ENCODE results near the gene CSH2.
A peak's percentile ranks its signal among the peaks of the same experiment; 100 is the strongest.
"Not testable (repeated sequence)": the region's sequence is repeated elsewhere in the genome, so short reads cannot be mapped to it uniquely, and the experiment has no call there.

Gene CSH2

DNA sequence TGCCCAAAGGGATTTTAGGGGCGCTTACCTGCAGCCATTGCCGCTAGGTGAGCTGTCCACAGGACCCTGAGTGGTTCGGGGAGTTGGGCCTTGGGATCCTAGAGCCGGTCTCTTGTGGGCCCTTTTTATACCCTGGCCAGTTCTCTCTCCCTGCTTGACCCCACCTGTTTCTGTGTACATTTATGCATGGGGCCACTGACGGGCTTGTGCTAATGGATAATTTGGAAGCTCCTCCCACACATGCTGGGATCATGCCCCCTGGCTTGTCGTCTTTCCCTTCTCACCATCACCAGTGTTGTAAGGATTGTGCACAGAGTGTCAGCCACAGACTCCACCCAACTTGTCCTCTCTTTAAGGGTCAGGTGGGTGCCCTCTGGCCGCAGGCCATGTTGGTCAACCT is at the start of gene CSH2:
CSH2 (minus strand) TSS at position 101 of the 400 bp plus-strand sequence; CDS start at position 38, 63 bp downstream.
- not testable (repeated sequence) for DNase-seq

- not testable (repeated sequence) for DNase-seq
Observed at GRCh38 chr17:63922402-63922801, 48.9 kb upstream of the CSH2 start.

DNA sequence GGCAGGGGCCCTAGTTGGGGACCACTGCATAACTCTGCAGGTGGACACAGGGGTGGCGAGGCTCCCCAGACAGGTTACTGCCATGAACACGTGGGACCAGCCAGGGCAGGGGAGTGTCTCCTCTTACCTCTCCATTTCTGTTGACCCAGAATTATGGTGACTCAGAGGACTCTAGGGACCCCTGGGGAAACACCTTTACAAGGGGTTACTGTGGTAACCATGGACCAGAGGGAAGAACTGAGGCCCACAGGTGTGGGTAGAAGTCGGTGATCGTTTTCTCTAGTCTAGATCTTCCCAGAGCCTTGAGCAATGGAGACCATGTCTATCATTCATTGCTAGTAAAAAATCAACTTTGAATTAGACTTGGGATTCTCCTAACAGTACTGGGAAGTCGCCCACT is 47.3 kb upstream of the CSH2 start:
- DNase-seq: not testable (repeated sequence)

DNA sequence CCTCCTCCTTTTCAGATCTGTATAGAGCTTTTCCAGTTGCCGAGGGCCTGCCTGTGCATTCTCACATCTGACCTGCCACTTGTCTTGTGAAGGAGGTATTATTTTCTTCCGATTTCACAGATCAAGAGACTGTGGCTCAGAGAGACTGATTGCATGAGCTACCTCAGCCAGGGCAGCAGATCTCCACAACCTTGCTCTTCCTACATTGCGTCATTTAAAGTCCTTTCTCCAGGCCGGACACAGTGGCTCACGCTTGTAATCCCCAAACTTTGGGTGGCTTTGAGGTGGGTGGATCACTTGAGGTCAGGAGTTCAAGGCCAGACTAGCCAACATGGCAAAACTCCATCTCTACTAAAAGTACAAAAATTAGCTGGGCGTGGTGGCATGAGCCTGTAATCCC is 46.6 kb upstream of the CSH2 start:
- not testable (repeated sequence) for DNase-seq

GRCh38 chr17:63919311-63919723 is 45.8 kb upstream of the CSH2 start:
- peak; percentile 80 for DNase-seq

GRCh38 chr17:63918789-63919305 is 45.4 kb upstream of the CSH2 start, which contains the start of gene GH1:
Gene GH1 (minus strand): TSS chr17:63918839. CDS start chr17:63918776, 63 bp downstream.
- DNase-seq: not testable (repeated sequence)

GRCh38 chr17:63918305-63918704 is 44.8 kb upstream of the CSH2 start:
- DNase-seq: no peak

- no peak for DNase-seq
Observed at GRCh38 chr17:63917646-63918045, 44.2 kb upstream of the CSH2 start.

DNA sequence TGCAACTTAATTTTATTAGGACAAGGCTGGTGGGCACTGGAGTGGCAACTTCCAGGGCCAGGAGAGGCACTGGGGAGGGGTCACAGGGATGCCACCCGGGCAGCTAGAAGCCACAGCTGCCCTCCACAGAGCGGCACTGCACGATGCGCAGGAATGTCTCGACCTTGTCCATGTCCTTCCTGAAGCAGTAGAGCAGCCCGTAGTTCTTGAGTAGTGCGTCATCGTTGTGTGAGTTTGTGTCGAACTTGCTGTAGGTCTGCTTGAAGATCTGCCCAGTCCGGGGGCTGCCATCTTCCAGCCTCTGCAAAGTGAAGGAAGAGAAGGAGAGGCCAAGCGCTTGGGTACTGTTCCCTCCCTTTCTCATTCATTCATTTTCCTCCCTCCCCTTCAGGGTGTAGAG is 43.7 kb upstream of the CSH2 start:
- not testable (repeated sequence) for DNase-seq

- no peak for DNase-seq
Observed at GRCh38 chr17:63916566-63917185, 43.2 kb upstream of the CSH2 start.

DNA sequence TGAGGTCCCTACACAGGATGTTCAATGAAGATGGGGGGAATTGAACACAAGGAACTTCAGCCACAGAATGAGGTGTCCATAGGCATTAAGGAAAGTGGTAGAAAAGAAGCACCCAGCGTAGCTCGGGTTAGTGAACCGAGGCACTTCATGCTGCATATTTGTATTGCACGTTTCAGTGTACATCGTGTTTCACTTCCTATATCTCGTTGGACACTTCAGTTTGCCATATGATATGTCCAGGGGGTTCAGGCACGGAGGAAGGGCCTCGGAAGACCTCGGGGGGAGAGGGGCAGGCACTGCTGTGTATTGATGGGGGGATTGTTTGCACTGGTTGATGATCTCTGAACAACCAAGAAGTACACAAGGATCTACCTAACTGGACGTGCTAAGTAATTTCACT is 42.3 kb upstream of the CSH2 start:
- DNase-seq: not testable (repeated sequence)

DNA sequence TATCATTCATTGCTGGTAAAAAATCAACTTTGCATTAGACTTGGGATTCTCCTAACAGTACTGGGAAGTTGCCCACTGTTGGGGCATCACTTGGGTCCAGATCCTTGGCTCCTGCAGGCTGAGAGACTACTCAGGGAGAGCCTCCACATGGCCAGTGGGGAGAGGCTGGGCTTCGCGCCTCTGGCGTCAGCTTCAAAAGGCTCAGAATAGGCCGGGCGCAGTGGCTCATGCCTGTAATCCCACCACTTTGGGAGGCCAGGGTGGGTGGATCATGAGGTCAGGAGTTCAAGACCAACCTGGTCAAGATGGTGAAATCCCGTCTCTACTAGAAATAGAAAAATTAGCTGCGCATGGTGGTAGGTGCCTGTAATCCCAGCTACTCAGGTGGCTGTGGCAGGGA is 41.0 kb upstream of the CSH2 start:
- DNase-seq: no peak

DNA sequence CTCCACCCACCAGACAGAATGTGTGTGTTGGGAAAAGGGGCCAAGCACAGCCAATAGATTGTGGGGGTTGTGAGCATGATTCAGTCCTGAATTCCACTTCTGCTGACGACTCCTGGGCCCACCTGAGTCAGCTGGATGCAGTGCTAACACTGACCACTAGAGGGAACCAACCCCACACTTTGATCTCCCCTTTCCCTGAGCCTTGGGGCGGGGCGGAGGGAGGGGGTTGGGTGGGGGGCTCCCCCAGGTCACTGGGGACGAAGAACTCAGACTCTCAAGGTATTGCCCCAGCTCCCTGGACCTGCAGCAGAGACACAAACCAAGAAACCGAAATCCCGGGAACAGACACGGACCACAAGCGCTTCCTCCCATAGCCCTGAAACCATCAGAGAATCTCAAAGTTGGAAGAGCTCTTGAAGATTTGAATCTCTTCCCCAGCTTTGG is 38.2 kb upstream of the CSH2 start:
- DNase-seq: peak; percentile 69

- no peak for DNase-seq
Observed at GRCh38 chr17:63911041-63911635, 37.7 kb upstream of the CSH2 start, which contains the start of gene CSHL1. Gene CSHL1 (minus strand): TSS chr17:63911258. CDS start chr17:63911196, 62 bp downstream.

DNA sequence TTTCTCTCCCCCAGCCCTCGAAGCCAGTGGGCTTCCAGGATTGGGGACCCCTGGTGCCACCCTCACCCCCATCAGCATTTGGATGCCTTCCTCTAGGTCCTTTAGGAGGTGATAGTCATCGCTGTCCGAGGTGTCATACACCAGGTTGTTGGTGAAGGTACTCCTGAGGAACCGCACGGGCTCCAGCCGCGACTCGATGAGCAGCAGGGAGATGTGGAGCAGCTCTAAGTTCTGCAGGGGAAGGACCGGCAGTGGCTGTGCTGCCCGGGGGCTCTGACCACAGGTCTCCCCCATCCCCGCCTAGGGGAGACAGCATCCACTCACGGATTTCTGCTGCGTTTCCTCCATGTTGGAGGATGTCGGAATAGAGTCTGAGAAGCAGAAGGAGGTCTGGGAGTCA is 36.6 kb upstream of the CSH2 start:
- no peak for DNase-seq

DNA sequence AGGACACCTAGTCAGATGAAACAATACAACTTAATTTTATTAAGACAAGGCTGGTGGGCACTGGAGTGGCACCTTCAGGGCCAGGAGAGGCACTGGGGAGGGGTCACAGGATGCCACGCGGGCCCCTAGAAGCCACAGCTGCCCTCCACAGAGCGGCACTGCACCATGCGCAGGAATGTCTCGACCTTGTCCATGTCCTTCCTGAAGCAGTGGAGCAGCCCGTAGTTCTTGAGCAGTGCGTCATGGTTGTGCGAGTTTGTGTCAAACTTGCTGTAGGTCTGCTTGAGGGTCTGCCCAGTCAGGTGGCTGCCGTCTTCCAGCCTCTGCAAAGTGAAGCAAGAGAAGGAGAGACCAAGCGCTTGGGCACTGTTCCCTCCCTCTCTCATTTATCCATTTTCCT is 36.1 kb upstream of the CSH2 start:
- not testable (repeated sequence) for DNase-seq

- not testable (repeated sequence) for DNase-seq
Observed at GRCh38 chr17:63907161-63907778, 33.8 kb upstream of the CSH2 start.

DNA sequence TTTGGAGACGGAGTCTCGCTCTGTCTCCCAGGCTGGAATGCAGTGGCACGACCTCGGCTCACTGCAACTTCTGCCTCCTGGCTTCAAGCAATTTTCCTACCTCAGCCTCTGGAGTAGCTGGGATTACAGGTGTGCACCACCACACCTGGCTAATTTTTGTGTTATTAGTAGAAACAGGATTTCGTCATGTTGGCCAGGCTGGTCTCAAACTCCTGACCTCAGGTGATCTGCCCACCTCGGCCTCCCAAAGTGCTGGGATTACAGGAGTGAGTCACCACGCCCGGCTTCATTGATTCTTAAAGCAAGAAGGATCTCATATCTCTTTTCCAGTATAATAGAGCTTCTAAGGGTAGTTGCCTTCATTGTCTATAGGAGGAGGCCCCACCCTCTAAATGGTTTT is 31.3 kb upstream of the CSH2 start:
- DNase-seq: not testable (repeated sequence)

DNA sequence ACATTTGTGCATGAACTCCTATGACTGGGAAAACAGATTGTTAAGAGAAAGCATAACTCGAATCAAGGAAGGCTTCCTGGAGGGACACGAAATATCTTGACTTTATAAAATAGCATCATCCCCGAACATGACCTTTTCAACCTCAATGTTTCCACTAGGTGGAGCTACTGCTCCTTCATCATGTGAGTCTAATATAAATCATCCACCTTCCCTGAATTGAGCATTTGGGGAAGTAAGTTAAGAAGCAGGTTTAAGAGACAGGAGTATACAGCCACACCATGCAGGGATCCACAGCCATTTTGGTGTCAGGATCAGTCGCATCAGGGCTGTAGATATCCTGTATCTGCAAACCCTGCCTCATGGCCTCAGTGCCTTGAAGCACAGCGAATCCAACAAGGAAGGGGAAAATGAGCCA is 30.3 kb upstream of the CSH2 start:
- DNase-seq: peak; percentile 41

DNA sequence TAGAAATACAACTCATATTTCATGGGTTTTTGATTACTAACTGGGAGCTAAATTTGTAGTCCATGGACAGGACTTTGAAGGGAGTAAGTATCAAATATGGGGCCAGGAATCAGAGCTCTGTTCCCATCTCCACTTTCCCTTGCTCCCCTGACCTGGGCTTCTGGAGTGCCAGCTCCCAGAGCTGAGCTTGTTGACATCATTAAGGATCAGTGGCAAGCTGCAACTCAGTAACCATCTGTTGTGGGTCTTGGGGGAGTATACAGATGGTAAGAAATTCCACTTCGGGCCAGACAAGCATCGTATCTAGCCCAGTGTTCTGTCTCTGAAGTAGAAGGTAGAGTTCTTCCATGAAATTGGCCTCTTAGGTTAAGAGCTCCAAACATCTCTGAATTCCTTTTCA is 28.5 kb upstream of the CSH2 start:
- not testable (repeated sequence) for DNase-seq

- DNase-seq: peak; percentile 43
Observed at GRCh38 chr17:63898899-63899798, 25.7 kb upstream of the CSH2 start.

DNA sequence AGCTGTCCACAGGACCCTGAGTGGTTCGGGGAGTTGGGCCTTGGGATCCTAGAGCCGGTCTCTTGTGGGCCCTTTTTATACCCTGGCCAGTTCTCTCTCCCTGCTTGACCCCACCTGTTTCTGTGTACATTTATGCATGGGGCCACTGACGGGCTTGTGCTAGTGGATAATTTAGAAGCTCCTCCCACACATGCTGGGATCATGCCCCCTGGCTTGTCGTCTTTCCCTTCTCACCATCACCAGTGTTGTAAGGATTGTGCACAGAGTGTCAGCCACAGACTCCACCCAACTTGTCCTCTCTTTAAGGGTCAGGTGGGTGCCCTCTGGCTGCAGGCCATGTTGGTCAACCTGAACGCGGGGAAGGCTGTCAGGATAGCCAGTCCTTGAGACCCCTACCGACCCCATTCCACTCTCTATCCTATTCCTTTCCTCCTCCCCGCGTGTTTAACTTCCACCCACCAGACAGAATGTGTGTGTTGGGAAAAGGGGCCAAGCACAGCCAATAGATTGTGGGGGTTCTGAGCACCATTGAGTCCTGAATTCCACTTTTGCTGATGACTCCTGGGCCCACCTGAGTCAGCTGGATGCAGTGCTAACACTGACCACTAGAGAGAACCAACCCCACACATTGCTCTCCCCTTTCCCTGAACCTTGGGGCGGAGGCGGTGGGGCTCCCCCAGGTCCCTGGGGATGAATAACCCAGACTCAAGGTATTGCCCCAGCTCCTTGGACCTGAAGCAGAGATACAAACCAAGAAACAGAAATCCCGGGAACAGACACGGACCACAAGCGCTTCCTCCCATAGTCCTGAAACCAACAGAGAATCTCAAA is 23.3 kb upstream of the CSH2 start, which contains the start of gene CSH1:
CSH1 (minus strand) TSS at position 51 of the 831 bp plus-strand sequence. CDS start 63 bp downstream, outside the sequence.
- not testable (repeated sequence) for DNase-seq

Data from stimulated activated CD4-positive, alpha-beta T cell treated with anti-CD3 and anti-CD28 coated beads, Interleukin-4, amount 100 ng/mL, for 24 hours (primary cell).